NCI-H2196 treated with DMSO at 0.1 percent for 48 hours (cell line): ENCODE measurements around the gene CORO7.
A peak's percentile ranks its signal among the peaks of the same experiment; 100 is the strongest.

Experiments used
- DNase-seq: peaks from one replicate; lab custom pipeline; 2025; ENCODE audit not compliant: unreplicated experiment; lab: John Stamatoyannopoulos, UW

Gene CORO7

DNA sequence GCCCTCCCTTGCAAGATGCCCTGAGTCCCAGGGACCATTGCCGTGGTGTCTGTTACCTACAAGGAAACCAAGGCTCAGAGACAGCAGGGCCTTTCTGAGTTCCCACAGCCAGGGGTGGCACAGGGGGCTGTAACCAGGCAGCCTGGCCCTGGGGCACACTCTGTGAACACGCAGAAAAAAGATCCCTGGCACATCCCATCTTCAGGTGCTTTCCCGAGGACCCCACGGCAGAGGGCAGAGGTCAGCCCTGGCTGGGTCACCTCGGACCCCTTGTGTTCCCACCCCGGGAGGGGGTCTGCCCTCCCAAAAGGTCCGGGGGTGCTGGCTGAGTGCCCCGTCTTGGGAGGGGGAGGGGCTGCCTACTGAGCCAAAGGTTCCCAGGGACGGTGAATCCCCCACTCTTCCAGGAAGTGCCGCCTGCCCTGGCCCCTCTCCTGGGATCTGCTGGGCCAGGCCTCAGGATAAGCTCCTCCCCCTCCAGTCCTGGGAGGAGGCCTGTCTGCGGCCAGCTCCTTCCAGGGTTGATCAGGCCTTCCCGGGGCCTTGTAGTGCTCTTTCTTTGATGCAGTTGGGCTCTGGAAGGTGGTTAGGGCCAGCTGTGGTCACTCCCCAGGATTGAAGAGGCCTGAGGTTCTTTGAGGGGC lies 92.4 kb downstream of the CORO7 start:
- DNase-seq = no peak

DNA sequence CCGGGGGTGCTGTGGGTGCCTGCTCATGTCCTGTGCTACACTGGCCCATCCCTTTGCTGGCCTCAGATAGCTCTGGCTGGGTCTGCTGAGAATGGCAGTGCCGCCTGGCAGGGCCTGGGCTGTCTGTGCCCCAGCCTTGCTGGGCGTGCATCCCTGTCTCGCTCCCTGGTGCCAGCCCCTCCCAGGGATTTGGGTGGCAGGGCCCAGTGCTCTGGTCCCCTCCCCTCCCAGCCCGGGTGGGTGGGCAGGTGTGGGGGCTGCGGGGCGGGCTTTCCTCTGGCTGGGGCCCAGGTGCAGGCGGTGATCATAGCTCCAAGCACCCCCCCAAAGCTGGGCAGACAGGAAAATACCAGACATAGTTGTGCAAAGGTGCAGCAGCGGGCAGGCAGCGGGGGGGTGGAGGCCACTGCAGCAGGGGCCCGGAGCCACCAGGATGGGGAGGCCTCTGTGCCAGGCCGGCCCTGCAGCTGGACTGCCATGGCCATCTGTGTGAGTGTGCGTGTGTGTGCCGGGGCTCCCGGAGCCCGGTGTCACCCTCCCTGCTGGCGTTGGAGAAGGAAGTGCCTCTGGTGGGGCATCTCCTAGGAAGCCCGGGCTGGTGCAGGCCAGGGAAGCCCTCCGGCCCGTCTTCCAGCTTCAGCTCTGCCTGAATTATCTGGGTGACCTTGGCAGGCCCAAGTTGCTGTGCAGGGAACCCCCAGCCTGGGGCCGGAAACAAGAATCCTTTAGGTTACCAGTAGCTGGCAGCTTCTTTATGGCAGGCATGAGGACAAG lies 93.1 kb downstream of the CORO7 start:
- no peak for DNase-seq

GRCh38 chr16:4322121-4323052 lies 94.0 kb downstream of the CORO7 start:
- DNase-seq = no peak

DNA sequence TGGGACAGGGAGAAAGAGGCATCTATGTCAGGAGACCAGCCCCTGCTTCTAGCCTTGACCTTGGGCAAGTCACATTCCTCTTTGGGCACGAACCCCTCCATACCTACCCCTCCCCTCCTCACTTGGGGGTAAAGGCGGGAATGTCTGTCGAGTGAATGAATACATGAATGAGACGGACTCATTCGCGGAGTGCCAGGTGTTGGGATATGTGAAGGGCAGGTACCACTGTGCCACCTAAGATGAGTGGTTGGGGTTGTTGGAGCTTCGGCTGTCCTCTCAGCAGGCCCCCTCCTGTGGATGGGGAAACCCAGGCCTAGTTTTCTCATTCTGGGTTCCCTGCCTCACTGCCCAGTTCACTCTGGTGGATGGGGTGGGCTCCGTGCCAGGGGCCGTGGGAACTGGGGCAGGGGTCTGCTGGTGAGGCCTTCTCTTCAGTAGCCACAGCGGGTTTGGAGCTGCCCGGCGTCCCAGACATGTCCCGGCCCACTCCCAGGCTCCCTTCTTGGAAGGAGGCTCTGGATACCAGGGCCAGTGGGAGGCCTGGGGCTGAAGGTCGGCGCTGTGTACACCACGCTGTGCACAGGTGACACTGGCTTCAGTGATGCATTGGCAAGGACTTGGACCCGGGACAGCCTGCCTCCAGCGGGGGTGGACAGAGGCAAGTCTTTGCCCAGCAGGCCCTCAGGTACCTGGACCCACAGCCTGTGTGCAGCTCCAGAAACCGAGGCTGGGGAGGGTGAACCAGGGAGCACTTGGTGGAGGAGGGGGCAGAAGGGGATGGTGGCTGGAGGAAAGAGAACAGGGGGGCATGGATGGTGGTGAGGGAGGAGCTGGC lies 94.9 kb downstream of the CORO7 start:
- DNase-seq = no peak

DNA sequence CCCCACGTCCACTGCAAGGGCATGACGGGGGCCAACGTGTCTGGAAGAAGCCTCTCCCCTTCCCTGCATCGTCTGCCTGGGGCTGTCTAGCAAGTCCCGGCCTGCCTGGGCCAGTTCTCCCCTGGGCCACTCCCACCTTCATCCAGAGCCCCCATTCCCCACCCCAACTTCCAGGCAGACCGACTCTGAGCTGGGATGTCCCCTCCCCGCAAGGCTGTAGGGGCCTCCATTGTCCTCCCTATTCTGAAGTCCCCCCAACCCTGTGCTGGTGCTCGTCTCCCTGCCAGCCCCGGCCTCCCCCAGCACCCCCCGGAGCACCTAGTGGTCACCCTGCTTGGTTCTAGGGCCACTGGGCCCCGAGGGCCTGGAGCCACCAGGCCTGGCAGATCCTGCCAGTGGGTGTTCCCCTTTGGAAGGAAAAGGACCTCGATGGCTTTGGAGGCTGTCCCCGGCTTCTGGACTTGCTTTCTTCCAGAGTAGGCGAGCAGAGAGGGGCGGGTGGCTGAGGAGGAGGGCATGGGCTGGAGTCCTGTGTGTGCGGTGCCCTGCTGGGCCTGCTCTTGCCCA lies 95.7 kb downstream of the CORO7 start:
- no peak for DNase-seq

DNA sequence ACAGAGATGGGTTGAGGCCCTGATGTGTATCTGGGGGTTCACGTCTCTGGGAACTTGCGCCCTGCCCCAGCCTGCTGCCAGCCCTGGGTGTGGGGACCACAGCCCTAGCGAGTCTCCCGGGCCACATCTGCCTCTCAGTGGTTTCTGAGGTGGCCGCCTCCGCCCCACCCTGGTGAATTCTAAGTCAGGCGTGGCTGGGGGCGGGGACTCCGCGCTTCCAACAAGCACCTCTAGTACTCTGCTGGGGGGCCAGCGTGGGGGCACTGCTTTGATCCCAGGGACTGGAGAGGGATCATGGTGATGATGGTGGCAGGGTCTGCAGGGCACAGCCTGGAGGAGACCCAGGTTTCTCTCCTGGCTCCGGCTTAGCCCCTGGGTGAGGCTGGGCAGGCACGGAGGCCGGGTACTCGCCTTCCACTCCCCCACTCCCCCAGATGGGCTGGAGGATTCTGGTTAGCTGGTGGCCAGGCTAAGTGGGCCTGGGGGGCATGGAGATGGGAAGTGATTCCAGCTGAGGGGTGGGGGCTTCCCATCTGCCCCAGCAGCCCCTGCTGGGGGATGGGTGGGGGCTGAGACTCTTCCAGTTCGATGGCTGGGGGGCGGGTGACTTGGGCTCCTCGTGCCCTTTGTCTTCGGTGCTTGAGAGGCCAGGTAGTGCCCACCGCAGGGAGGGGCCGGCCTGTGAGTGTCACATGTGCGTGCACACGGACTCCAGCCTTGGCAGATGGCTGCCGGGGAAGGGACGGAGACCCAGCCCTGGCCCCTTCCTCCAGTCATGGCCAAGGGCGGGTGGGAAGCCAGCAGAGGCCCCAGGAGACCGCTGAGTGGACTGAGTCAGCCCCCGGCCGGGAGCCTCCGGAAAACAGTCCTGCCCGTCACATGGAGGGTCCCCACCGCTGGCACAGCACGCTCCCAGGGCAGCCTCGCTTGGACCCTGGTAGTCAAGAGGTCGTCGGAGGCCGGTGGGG lies 96.7 kb downstream of the CORO7 start:
- no peak for DNase-seq

- no peak for DNase-seq
Observed at GRCh38 chr16:4318967-4319366, 97.4 kb downstream of the CORO7 start.

- DNase-seq = no peak
Observed at GRCh38 chr16:4318451-4318910, 97.9 kb downstream of the CORO7 start.

GRCh38 chr16:4317532-4318450 lies 98.6 kb downstream of the CORO7 start:
- no peak for DNase-seq

DNA sequence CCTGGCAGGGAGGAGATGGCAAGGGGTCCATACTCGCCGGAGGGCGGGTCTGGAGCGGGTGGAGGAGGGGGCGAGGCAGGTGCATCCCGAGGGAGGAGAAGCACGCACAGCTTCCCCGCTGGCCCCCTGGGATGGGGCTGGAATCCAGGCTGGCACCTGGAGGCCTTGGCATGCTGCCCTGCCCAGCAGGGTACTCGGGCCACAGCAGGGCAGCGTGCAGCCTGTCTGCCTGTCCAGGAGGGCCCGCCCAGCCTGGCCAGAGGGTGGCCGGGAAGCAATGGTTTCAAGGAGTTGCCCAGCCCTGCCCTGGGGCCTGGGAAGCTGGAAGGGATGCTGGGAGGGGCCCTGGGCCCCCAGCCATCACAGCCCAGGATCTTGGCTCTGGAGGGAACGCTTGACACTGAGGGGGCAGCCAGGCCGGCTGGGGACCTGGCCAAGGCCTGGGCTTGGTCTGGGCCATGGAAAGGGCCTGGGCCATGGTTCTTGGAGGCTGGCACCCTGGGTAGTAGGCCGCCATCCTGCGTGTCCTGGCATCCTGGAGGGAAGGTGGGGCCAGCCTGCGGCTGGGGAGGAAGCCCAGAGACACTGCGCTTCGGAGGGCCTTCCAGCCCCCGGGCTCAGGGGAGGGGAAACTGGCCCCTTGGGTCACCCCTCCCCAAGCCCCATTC lies 99.4 kb downstream of the CORO7 start:
- peak; percentile 77 for DNase-seq

DNA sequence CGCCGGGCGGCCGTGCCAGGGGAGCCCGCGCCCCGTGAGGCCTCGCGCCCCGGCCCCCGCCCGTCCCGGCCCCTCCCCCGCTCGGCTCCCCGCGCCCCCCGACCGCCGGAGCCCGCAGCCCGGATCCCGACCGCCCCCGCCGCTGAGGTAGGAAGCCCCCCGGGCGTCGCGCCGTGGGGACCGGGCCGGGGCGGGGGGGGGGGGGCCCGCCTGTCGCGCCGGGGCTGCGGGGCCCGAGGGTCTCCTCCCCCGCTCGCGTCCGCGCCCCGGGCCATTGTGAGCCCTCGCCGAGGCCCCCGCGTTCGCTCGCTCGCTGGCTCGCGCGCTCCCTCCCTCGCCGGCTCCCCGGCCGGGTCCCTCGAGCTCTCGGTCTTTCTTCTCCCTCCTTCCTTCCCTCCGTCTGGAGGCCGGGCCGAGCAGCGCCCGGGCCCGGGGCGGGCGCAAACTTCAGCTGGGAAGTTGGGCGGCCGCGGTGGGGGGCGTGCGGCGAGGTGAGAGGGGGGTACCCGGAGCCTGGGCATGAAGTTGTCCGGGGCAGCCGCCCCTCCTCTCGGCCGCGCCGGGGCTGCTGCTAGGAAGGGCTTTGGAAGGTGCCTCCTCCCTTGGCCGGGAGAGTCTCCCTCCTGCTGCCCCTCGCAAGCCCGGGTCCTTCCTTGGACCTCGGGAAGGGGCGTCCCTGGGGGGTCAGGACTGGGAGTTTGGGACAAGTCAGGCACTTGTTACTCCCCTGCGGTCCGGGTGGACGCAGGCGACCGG lies 100.1 kb downstream of the CORO7 start:
- DNase-seq = no peak

DNA sequence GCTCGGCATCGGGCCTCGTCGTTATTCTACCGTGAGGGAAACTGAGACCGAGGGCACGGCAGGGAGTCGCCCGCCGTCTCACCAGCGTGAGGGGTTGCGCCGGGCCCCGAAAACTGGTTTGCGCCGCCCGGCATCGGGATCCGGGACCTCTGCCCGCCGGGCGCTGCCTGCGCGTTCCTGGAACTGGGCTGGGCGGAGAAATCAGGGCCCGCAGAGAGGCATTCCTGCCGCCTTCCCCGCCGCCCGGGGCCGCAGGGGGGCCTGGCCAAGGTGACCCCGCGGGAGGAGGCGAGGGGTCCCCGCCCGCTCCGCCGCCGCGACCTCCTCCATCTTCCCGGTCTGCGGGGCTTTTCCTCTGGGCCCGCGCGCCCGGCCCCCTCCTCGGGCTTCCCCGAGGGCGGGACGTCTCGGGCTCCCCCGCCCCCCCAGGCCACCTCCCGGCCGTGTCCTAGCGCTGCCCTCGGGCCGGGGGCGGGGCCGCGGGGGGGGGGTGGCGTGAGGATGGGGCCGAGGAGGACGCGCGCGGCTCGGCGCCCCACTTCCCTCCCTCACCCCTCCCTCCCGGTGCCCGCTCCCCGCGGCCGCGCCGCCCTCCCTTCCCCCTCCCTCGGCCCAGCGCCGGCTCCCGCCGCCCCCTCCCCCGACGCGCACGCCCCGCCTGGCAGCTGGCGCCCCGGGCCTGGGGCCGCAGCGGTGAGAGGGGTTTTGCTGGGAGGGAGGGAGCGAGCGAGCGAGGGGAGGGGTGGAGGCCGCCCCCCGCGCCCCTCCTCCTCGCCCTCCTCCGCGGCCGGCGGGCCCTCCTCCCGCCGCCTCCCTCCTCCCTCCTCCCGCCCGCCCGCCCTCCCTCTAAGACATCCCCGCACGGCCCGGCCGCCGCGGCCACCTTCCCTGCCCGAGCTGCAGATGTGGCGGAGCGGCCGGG lies 100.9 kb downstream of the CORO7 start, which contains the start of gene GLIS2:
GLIS2 (plus strand) TSS at position 882 of the 922 bp plus-strand sequence. CDS start 16,214 bp downstream, outside the sequence.
- peak; percentile 78 for DNase-seq

GRCh38 chr16:4314532-4315185 lies 101.7 kb downstream of the CORO7 start:
- DNase-seq = no peak

DNA sequence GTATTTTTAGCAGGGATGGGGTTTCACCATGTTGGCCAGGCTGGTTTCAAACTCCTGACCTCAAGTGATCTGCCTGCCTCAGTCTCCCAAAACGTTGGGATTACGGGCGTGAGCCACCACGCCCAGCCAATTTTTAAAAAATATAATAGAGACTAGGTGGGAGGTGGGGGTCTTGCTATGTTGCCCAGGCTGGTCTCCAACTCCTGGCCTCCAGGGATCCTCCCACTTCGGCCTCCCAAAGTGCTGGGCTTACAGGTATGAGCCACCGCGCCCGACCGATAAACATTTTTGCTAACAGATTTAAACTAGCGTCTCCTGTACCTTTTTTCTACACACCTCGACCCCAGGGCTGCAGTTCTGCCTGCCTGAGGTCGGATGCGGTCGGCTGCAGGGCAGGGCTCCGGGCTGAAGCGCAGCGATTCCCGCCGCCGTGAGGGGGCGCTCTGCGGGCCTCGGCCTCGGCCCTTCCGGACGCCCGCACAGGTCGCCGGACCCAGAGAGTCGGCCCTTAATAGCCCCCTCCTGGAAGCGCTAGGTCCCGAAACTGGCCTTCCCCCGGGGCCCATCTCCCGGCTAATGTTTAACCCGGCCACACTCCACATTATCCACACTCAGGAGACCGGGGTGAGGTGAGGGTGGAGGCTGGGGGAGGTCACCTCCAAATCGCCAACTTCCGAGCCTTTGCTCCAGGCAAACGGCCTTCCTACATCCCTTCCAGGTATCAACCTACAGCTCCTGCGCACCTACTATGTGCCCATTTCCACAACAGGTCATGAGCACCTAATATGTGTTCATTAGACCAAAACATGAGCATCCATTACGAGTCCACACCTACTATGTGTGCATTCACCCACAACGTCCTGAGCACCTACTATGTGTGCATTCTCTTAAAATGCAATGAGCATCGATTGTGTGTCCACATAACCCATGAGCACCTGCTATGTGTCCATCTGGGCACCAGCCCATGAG lies 102.5 kb downstream of the CORO7 start:
- no peak for DNase-seq
